Lower leg skin (tissue), 4 donors: ENCODE measurements around the gene PRKAR1B. TPM values are rescaled to one million over a fixed set of nuclear protein-coding genes. Genes with fewer than 3 reads are reported as not detected.

Source experiments
- DNase-seq, 2 donors: peaks; one replicate each; pipeline ENCODE4 v3.0.0-alpha.2; 2019; ENCODE audit warnings: low spot score in 2 of 2
- H3K4me3 ChIP-seq: fragments of 200-600 bp; sonication (generic); 2 replicates; pipeline ENCODE4 v1.5.1; 2017; ENCODE audit warnings: mild to moderate bottlenecking, low read depth; ENCODE audit not compliant: poor library complexity, severe bottlenecking
- CTCF ChIP-seq, 3 donors: fragments of 450-650 bp; IDR thresholded peaks; one replicate each; pipeline ENCODE4 v1.5.1; 2016; ENCODE audit warnings: antibody characterized with exemption in 3 of 3, mild to moderate bottlenecking in 3 of 3, moderate library complexity in 2 of 3
- POLR2A ChIP-seq, 2 donors: fragments of 450-650 bp; IDR thresholded peaks; one replicate each; pipeline ENCODE4 v1.6.1; 2016 to 2017; ENCODE audit warnings: antibody characterized with exemption in 2 of 2, mild to moderate bottlenecking in 1 of 2, moderate library complexity in 1 of 2
- WGBS, 2 donors: methylation state at CpG; one replicate each; pipeline ENCODE4 v1.1.5; 2018; 5-methylcytosine and 5-hydroxymethylcytosine counted together
- intact Hi-C: fragments of 100-400 bp; cut with DNase I; formaldehyde crosslinking; loops from one replicate; pipeline ENCODE4 v1.15.0; 2023; ENCODE audit warnings: low total_unique reads
- total RNA-seq, 4 donors: library from RNA; depleted of rRNA; stranded (reverse); fragments of >200 nt; gene quantifications; one replicate each; pipeline ENCODE4 v1.1.0, GENCODE V29; 2016

Gene PRKAR1B
- total RNA-seq, 4 donors from 2014 or later: 7.8 to 16.9 (median 15.0) TPM

DNA sequence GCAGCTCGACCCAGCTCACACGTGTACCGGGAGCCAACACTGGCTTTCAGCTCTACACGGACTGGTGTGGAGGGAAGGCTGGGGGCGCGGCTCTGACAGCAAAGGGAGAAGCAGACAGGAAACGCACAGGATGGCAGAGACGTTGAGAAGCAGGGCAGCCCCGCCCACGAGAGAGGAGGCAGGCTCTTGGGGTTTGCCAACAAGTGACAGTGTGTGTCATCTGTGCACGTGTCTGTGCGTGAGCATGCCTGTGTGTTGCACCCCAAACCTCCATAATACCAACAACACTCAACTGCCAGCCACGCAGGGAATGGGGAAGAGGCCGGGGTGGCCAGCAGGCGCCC, 143.0 kb downstream of the PRKAR1B start:
- DNase-seq: peak in 1 of 2 donors; percentile 31
- intact Hi-C loops: no loop called here
- H3K4me3 ChIP-seq: no peak overlapping the region
- no peak for TF ChIP-seq CTCF (IDR thresholded peaks at IDR 0.05)
- TF ChIP-seq POLR2A (IDR thresholded peaks at IDR 0.05): no peak
- WGBS, 2 donors: 45 to 58% methylated on average over 14 to 15 of the region's 15 CpGs

- 83 to 89% methylated on average over 30 of the region's 30 CpGs for WGBS, 2 donors
- intact Hi-C loops: no loop called here
- no peak overlapping the region for H3K4me3 ChIP-seq
- TF ChIP-seq CTCF (IDR thresholded peaks at IDR 0.05) (no peak), POLR2A (IDR thresholded peaks at IDR 0.05) (no peak)
- no peak for DNase-seq
These were observed 143.5 kb downstream of the PRKAR1B start for GRCh38 chr7:583410-584121.

- TF ChIP-seq CTCF (IDR thresholded peaks at IDR 0.05) (no peak), POLR2A (IDR thresholded peaks at IDR 0.05) (no peak)
- intact Hi-C loops: no loop called here
- WGBS, 2 donors: 92 to 94% methylated on average over 23 of the region's 23 CpGs
- DNase-seq: no peak
- no peak overlapping the region for H3K4me3 ChIP-seq
These were observed 144.2 kb downstream of the PRKAR1B start for GRCh38 chr7:582931-583330.

DNA sequence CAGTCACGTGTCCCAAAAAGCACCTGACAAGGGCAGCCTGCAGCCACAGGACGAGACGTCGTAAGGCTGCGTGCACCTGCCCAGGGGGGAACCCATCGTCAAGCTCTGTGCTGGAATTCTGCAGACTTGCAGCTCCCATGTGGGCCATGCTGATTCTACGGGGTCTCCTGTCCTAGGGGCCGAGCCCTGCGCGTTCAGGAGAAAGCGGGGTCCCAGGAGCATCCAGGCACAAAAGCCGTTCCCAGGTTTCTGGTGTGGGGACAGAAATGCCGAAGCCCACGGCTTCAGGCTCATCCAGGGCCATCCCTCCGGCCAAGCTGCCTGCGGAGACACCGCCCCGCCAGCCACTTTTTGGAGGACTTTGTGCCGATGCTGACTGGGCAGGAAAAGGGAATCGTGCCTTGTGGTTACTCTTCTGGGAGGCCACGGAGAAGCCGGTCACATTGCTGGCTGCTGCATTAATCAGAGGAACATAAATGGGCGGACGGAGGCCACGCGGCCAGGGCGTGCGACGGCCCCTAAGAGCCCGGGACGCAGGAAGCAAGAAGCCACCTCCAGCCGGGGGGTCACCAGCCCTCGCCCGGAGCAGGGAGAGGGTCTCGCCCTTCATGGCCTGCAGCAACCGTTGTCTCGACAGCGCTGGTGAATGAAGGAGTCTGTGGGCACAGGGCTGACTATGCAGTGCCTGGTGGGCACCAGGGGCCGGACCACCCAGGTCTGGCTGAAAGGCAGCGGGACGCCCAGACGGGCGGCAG, 144.8 kb downstream of the PRKAR1B start:
- TF ChIP-seq CTCF (IDR thresholded peaks at IDR 0.05) (no peak), POLR2A (IDR thresholded peaks at IDR 0.05) (no peak)
- 94 to 95% methylated on average over 39 to 43 of the region's 43 CpGs for WGBS, 2 donors
- intact Hi-C loops: no loop called here
- no peak overlapping the region for H3K4me3 ChIP-seq
- DNase-seq: no peak

GRCh38 chr7:578386-578785, 148.7 kb downstream of the PRKAR1B start:
- intact Hi-C loops: no loop called here
- no peak for DNase-seq
- TF ChIP-seq CTCF (IDR thresholded peaks at IDR 0.05) (no peak), POLR2A (IDR thresholded peaks at IDR 0.05) (no peak)
- WGBS, 2 donors: 94 to 99% methylated on average over 16 of the region's 16 CpGs
- H3K4me3 ChIP-seq: no peak overlapping the region
